GM23338 (cell line): Measurements from ENCODE around the gene NPHP3. TPM values are rescaled to one million over a fixed set of nuclear protein-coding genes. Genes with fewer than 3 reads are reported as not detected.

ENCODE experiments used
- ATAC-seq: fragments of 200-7000 bp; cut with Tn5 transposase; 3 replicates; pipeline ENCODE4 v1.9.1; 2020
- DNase-seq: peaks from one replicate; pipeline ENCODE4 v3.0.0-alpha.2; 2015; ENCODE audit warnings: low spot score
- H2AFZ ChIP-seq: fragments of 200-600 bp; sonication (generic); 2 replicates; pipeline ENCODE4 v1.8.0; 2016; ENCODE audit warnings: antibody characterized with exemption, mild to moderate bottlenecking, moderate library complexity
- H3F3A ChIP-seq: fragments of 200-600 bp; sonication (generic); replicated peaks from 2 replicates; pipeline ENCODE4 v1.8.0; 2017; ENCODE audit warnings: antibody characterized with exemption, mixed run types, low read depth
- H3K27ac ChIP-seq: fragments of 200-600 bp; sonication (generic); 2 replicates; pipeline ENCODE4 v1.6.1; 2016; ENCODE audit warnings: low read depth
- H3K27me3 ChIP-seq: fragments of 200-600 bp; sonication (generic); 2 replicates; pipeline ENCODE4 v1.8.0; 2016; ENCODE audit warnings: mild to moderate bottlenecking, mixed run types, moderate library complexity; ENCODE audit not compliant: insufficient read depth
- H3K36me3 ChIP-seq: fragments of 200-600 bp; sonication (generic); 2 replicates; pipeline ENCODE4 v1.8.0; 2016; ENCODE audit warnings: mild to moderate bottlenecking; ENCODE audit not compliant: insufficient read depth
- H3K4me1 ChIP-seq: fragments of 200-600 bp; sonication (generic); 2 replicates; pipeline ENCODE4 v1.8.0; 2016; ENCODE audit warnings: mild to moderate bottlenecking, moderate library complexity; ENCODE audit not compliant: insufficient read depth
- H3K4me2 ChIP-seq: fragments of 200-600 bp; sonication (generic); 2 replicates; pipeline ENCODE4 v1.7.1; 2017; ENCODE audit warnings: mixed run types
- H3K4me3 ChIP-seq: fragments of 200-600 bp; sonication (generic); 2 replicates; pipeline ENCODE4 v1.6.1; 2016; ENCODE audit warnings: mixed run types
- H3K79me2 ChIP-seq: fragments of 200-600 bp; sonication (generic); replicated peaks from 2 replicates; pipeline ENCODE4 v1.8.0; 2017; ENCODE audit warnings: mild to moderate bottlenecking; ENCODE audit not compliant: insufficient read depth
- H3K9me2 ChIP-seq: fragments of 200-600 bp; sonication (generic); 2 replicates; pipeline ENCODE4 v1.8.0; 2017; ENCODE audit not compliant: insufficient read depth
- H4K20me1 ChIP-seq: fragments of 200-600 bp; sonication (generic); replicated peaks from 2 replicates; pipeline ENCODE4 v1.8.0; 2017; ENCODE audit warnings: mild to moderate bottlenecking; ENCODE audit not compliant: insufficient read depth
- H3K27ac Mint-ChIP-seq: 2 replicates; pipeline ENCODE4 v1.8.0; 2020; ENCODE audit warnings: inconsistent platforms, mild to moderate bottlenecking, moderate library complexity, mixed read lengths
- H3K27me3 Mint-ChIP-seq: 3 replicates; pipeline ENCODE4 v1.8.0; 2022; ENCODE audit warnings: low read depth, mild to moderate bottlenecking, moderate library complexity, mixed read lengths, inconsistent platforms; ENCODE audit not compliant: insufficient read depth, poor library complexity
- H3K36me3 Mint-ChIP-seq: 3 replicates; pipeline ENCODE4 v1.8.0; 2021; ENCODE audit warnings: low read depth, mild to moderate bottlenecking, inconsistent platforms, moderate library complexity, mixed read lengths
- H3K4me1 Mint-ChIP-seq: 3 replicates; pipeline ENCODE4 v1.8.0; 2020; ENCODE audit warnings: mild to moderate bottlenecking, inconsistent platforms, mixed read lengths
- H3K4me3 Mint-ChIP-seq: 3 replicates; pipeline ENCODE4 v1.8.0; 2021; ENCODE audit warnings: moderate library complexity, mild to moderate bottlenecking, inconsistent platforms, mixed read lengths
- H3K9me3 Mint-ChIP-seq: 3 replicates; pipeline ENCODE4 v1.8.0; 2020; ENCODE audit warnings: moderate library complexity, mild to moderate bottlenecking, inconsistent platforms, mixed read lengths
- CREB1 ChIP-seq: fragments of 250-450 bp; sonication (Bioruptor Pico); IDR thresholded peaks from 2 replicates; pipeline ENCODE4 v1.5.0; 2020; ENCODE audit warnings: low read depth, mild to moderate bottlenecking, moderate library complexity
- CTCF ChIP-seq, 2 experiments: fragments of 200-600 bp in 1 of 2; sonication (generic) in 1 of 2; conservative IDR thresholded peaks; 2 replicates each; pipeline versions ENCODE4 v1.5.1 to v1.6.1; 2016 to 2017; ENCODE audit warnings: antibody characterized with exemption in 2 of 2, low read depth in 2 of 2, mild to moderate bottlenecking in 2 of 2, moderate library complexity in 1 of 2
- ETS1 ChIP-seq: IDR thresholded peaks from 2 replicates; pipeline ENCODE4 v1.6.1; 2016; ENCODE audit warnings: antibody characterized with exemption
- EZH2 ChIP-seq: fragments of 200-600 bp; sonication (generic); IDR thresholded peaks from one replicate; pipeline ENCODE4 v1.8.0; 2017; ENCODE audit warnings: antibody characterized with exemption, mild to moderate bottlenecking, low read depth; ENCODE audit not compliant: unreplicated experiment
- EZH2phosphoT487 ChIP-seq: fragments of 200-600 bp; sonication (generic); IDR thresholded peaks from one replicate; pipeline ENCODE4 v1.8.1; 2018; ENCODE audit warnings: antibody characterized with exemption; ENCODE audit not compliant: unreplicated experiment
- JUNB ChIP-seq: IDR thresholded peaks from one replicate; pipeline ENCODE4 v1.6.1; 2016; ENCODE audit warnings: antibody characterized with exemption; ENCODE audit not compliant: unreplicated experiment
- NANOG ChIP-seq: IDR thresholded peaks from 2 replicates; pipeline ENCODE4 v1.6.1; 2016; ENCODE audit warnings: antibody characterized with exemption, borderline replicate concordance
- POLR2AphosphoS5 ChIP-seq: IDR thresholded peaks from 2 replicates; pipeline ENCODE4 v1.6.1; 2016; ENCODE audit warnings: antibody characterized with exemption, low read depth
- REST ChIP-seq: IDR thresholded peaks from one replicate; pipeline ENCODE4 v1.6.1; 2018; ENCODE audit warnings: antibody characterized with exemption; ENCODE audit not compliant: unreplicated experiment
- STAT1 ChIP-seq: IDR thresholded peaks from one replicate; pipeline ENCODE4 v1.6.1; 2016; ENCODE audit warnings: antibody characterized with exemption; ENCODE audit not compliant: unreplicated experiment
- ZNF114 ChIP-seq: fragments of 250-450 bp; sonication (Bioruptor Pico); IDR thresholded peaks from 2 replicates; pipeline ENCODE4 v1.5.0; 2020; ENCODE audit warnings: mild to moderate bottlenecking, moderate library complexity
- ZNF331 ChIP-seq: fragments of 250-450 bp; sonication (Bioruptor Pico); IDR thresholded peaks from 2 replicates; pipeline ENCODE4 v1.5.0; 2020; ENCODE audit warnings: low read depth, mild to moderate bottlenecking, moderate library complexity
- ZNF462 ChIP-seq: fragments of 250-450 bp; sonication (Bioruptor Pico); IDR thresholded peaks from 2 replicates; pipeline ENCODE4 v1.5.0; 2020; ENCODE audit warnings: mild to moderate bottlenecking, moderate library complexity
- polyA plus RNA-seq: library from polyadenylated mRNA; unstranded; fragments of >200 nt; fragmentation: Nextera tagmentation; extraction: Ambion mirVana; gene quantifications from 2 replicates; pipeline ENCODE4 v1.2.1, GENCODE V29; 2016
- total RNA-seq: library from RNA; depleted of rRNA; stranded (reverse); fragments of >200 nt; shearing (Covaris generic); gene quantifications from 2 replicates; pipeline ENCODE4 v1.2.3, GENCODE V29; 2014

The NPHP3 gene
- total and polyA plus RNA-seq, 2 experiments from 2014 or later = 8.4 to 12.0 TPM

- H3K79me2 ChIP-seq = peaks cover 50% of the 10 kb centered on the region
- H3K27ac ChIP-seq = no peak overlapping the region
- no peaks in the 10 kb centered on the region; the same call in 1 of the 2 replicates for H3K36me3 ChIP-seq
- Mint-ChIP-seq H3K27me3 (no peaks in the 10 kb centered on the region), H3K36me3 (peaks cover 2% of the 10 kb centered on the region; the same call in 1 of the 3 replicates), H3K4me1 (peaks cover 7% of the 10 kb centered on the region; the same call in 2 of the 3 replicates), H3K9me3 (no peaks in the 10 kb centered on the region), H3K27ac (no peak overlapping the region), H3K4me3 (no peak overlapping the region)
- no peak for ATAC-seq
- no peaks in the 10 kb centered on the region for H3K27me3 ChIP-seq
- no peak for DNase-seq
- no peak for TF ChIP-seq REST
- no peak for TF ChIP-seq ZNF331
- no peak for TF ChIP-seq EZH2
- no peak for TF ChIP-seq JUNB
- no peak for TF ChIP-seq CREB1 (CRISPR knock-in tag)
- no peak for TF ChIP-seq ETS1
- no peak for TF ChIP-seq POLR2AphosphoS5
- no peak for TF ChIP-seq EZH2phosphoT487
- no peak for TF ChIP-seq ZNF114 (CRISPR knock-in tag)
- TF ChIP-seq NANOG = no peak
- TF ChIP-seq STAT1 = no peak
- no peak for TF ChIP-seq CTCF (conservative IDR thresholded peaks at IDR 0.05; ENCODE audit: low read depth in 2 of 2)
- no peak for TF ChIP-seq ZNF462 (CRISPR knock-in tag)
- no peaks in the 10 kb centered on the region for H3K9me2 ChIP-seq
- H4K20me1 ChIP-seq = no peaks in the 10 kb centered on the region
- H3K4me2 ChIP-seq = no peak overlapping the region
- no peaks in the 10 kb centered on the region for H3F3A ChIP-seq
- no peaks in the 10 kb centered on the region for H3K4me1 ChIP-seq
- no peak overlapping the region for H2AFZ ChIP-seq
- no peak overlapping the region for H3K4me3 ChIP-seq
Observed at GRCh38 chr3:132665230-132665745, 56.9 kb downstream of the NPHP3 start.
